ENCODE measurements around the gene TRIO. TPM values are rescaled to one million over a fixed set of nuclear protein-coding genes. Genes with fewer than 3 reads are reported as not detected.

Gene TRIO
- total RNA-seq, 4 donors from 2014 or later: 186 to 388 (median 285) TPM

DNA sequence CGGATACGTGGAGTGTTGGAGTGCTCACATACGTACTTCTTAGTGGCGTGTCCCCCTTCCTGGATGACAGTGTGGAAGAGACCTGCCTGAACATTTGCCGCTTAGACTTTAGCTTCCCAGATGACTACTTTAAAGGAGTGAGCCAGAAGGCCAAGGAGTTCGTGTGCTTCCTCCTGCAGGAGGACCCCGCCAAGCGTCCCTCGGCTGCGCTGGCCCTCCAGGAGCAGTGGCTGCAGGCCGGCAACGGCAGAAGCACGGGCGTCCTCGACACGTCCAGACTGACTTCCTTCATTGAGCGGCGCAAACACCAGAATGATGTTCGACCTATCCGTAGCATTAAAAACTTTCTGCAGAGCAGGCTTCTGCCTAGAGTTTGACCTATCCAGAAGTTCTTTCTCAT is 364.9 kb downstream of the TRIO start:
- Histone ChIP-seq H3K9me3 (no peaks in the 10 kb centered on the region), H3K27ac (no peak overlapping the region), H3K36me3 (peaks cover 0 to 14% (median 4%) of the 10 kb centered on the region in 4 donors), H3K4me3 (no peak overlapping the region), H3K27me3 (no peaks in the 10 kb centered on the region), H3K4me1 (no peaks in the 10 kb centered on the region)
- WGBS, 2 donors (ENCODE audit: low coverage in 1 of 2): 93% methylated on average over 20 of the region's 20 CpGs; no CpG with 5 or more reads in 1 of the 2 donors
- intact Hi-C loops (cut with DNase I; ENCODE audit: low total_unique reads): no loop called here
- in situ Hi-C loops (cut with MboI; ENCODE audit: low pct_ligation_motif_present in 1 of 4, low pct_unique_long_range_greater_than_20kb in 1 of 4, low sequenced_read_pairs in 3 of 4): no loop called here
- no peak for TF ChIP-seq POLR2A (IDR thresholded peaks at IDR 0.05)
- no peak for TF ChIP-seq EP300 (IDR thresholded peaks at IDR 0.05; ENCODE audit: low read depth)
- TF ChIP-seq POLR2AphosphoS5 (IDR thresholded peaks at IDR 0.05): no peak
- TF ChIP-seq, protein P1, sequence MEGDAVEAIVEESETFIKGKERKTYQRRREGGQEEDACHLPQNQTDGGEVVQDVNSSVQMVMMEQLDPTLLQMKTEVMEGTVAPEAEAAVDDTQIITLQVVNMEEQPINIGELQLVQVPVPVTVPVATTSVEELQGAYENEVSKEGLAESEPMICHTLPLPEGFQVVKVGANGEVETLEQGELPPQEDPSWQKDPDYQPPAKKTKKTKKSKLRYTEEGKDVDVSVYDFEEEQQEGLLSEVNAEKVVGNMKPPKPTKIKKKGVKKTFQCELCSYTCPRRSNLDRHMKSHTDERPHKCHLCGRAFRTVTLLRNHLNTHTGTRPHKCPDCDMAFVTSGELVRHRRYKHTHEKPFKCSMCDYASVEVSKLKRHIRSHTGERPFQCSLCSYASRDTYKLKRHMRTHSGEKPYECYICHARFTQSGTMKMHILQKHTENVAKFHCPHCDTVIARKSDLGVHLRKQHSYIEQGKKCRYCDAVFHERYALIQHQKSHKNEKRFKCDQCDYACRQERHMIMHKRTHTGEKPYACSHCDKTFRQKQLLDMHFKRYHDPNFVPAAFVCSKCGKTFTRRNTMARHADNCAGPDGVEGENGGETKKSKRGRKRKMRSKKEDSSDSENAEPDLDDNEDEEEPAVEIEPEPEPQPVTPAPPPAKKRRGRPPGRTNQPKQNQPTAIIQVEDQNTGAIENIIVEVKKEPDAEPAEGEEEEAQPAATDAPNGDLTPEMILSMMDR (IDR thresholded peaks at IDR 0.05): no peak
- DNase-seq: no peak

DNA sequence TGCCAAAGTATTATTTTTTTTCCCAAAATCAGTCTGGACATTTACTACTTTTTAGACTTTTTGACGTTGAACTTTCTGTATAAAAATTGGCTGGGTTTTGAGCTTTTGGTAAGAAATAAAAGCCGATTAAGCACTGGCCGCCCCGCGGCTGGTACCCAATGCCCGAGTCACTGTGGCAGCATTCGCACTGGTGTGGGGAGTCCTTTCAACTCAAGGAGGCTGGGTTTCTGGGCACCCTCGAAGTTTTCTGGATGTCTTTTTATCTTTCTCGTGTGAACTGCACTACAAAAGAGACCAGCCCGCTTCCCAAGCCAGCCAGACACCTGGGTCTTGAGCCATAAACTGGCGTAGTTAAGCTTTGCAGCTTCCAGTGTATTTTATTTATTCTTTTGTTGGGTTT is 366.4 kb downstream of the TRIO start:
- Histone ChIP-seq H3K4me1 (no peaks in the 10 kb centered on the region), H3K4me3 (no peak overlapping the region), H3K27ac (no peak overlapping the region), H3K27me3 (no peaks in the 10 kb centered on the region), H3K9me3 (no peaks in the 10 kb centered on the region), H3K36me3 (peaks cover 0 to 6% (median 0%) of the 10 kb centered on the region in 4 donors)
- intact Hi-C loops (cut with DNase I; ENCODE audit: low total_unique reads): no loop called here
- no peak for DNase-seq
- in situ Hi-C loops (cut with MboI; ENCODE audit: low pct_ligation_motif_present in 1 of 4, low pct_unique_long_range_greater_than_20kb in 1 of 4, low sequenced_read_pairs in 3 of 4): no loop called here
- 62 to 68% methylated on average over 9 to 11 of the region's 11 CpGs for WGBS, 2 donors (ENCODE audit: low coverage in 1 of 2)
- TF ChIP-seq, protein P1 (IDR thresholded peaks at IDR 0.05): no peak
- TF ChIP-seq POLR2A (IDR thresholded peaks at IDR 0.05): no peak
- TF ChIP-seq POLR2AphosphoS5 (IDR thresholded peaks at IDR 0.05): no peak
- TF ChIP-seq EP300 (IDR thresholded peaks at IDR 0.05; ENCODE audit: low read depth): no peak

DNA sequence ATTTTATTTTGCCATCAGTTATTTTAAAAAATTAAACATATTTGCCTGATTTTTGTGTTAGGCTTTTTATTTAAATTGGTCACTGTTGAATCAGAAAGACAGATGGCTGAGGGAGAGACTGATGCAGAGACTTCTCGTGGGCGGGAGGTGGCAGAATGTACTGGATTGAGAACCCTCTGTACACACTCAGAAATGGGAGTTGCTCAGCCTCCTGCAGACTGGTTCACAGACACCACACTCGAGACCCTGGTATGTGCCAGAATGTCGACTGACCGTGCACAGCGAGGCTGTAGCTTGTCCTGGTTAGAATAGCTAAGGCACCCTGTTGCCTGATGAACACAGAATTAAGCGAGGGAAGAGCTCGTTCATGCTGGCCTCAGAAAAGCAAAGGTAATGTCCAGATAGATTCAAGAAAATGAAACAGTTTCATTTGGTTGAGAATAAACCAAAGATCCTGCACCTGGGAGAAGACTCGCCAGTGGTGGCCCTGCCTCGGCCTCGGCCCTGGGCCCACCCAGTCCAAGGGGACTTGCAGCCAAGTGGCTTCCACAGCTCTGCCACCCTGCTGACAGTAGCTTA is 367.1 kb downstream of the TRIO start:
- Histone ChIP-seq H3K9me3 (no peaks in the 10 kb centered on the region), H3K36me3 (peaks cover 0 to 6% (median 0%) of the 10 kb centered on the region in 4 donors), H3K4me3 (no peak overlapping the region), H3K27ac (no peak overlapping the region), H3K27me3 (no peaks in the 10 kb centered on the region), H3K4me1 (no peaks in the 10 kb centered on the region)
- DNase-seq: no peak
- in situ Hi-C loops (cut with MboI; ENCODE audit: low pct_ligation_motif_present in 1 of 4, low pct_unique_long_range_greater_than_20kb in 1 of 4, low sequenced_read_pairs in 3 of 4): no loop called here
- TF ChIP-seq POLR2A (IDR thresholded peaks at IDR 0.05): no peak
- intact Hi-C loops (cut with DNase I; ENCODE audit: low total_unique reads): no loop called here
- 80 to 87% methylated on average over 6 to 11 of the region's 11 CpGs for WGBS, 2 donors (ENCODE audit: low coverage in 1 of 2)

DNA sequence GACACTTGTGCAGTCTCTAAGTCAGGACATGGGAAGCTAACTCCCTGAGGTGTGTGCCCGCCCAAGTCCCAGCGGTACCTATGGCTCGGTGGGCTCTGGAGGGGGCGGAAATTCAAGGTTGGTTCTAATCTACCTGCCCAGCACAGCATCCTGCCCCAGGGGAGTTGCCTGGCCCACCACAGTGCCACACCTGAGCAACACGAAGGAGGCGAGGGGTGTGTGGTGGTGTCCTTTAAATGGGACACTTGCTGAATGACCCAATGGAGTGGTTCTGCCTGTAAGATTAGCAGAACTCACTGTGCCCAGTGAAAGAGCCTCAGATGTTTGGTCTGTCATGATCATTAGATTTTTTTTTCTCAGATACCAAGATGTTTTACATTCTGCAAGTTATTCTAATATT is 367.7 kb downstream of the TRIO start:
- in situ Hi-C loops (cut with MboI; ENCODE audit: low pct_ligation_motif_present in 1 of 4, low pct_unique_long_range_greater_than_20kb in 1 of 4, low sequenced_read_pairs in 3 of 4) (no loop called here), intact Hi-C loops (cut with DNase I; ENCODE audit: low total_unique reads) (no loop called here)
- no peak for TF ChIP-seq EP300 (IDR thresholded peaks at IDR 0.05; ENCODE audit: low read depth)
- TF ChIP-seq, protein P1 (IDR thresholded peaks at IDR 0.05): no peak
- TF ChIP-seq POLR2AphosphoS5 (IDR thresholded peaks at IDR 0.05): no peak
- TF ChIP-seq POLR2A (IDR thresholded peaks at IDR 0.05): no peak
- no peak for DNase-seq
- H3K4me1 ChIP-seq: no peaks in the 10 kb centered on the region
- peaks cover 0 to 6% (median 0%) of the 10 kb centered on the region in 4 donors for H3K36me3 ChIP-seq
- H3K9me3 ChIP-seq: no peaks in the 10 kb centered on the region
- H3K4me3 ChIP-seq: no peak overlapping the region
- H3K27me3 ChIP-seq: no peaks in the 10 kb centered on the region
- H3K27ac ChIP-seq: no peak overlapping the region
- 87% methylated on average over 6 of the region's 6 CpGs; no CpG with 5 or more reads in 1 of the 2 donors for WGBS, 2 donors (ENCODE audit: low coverage in 1 of 2)

DNA sequence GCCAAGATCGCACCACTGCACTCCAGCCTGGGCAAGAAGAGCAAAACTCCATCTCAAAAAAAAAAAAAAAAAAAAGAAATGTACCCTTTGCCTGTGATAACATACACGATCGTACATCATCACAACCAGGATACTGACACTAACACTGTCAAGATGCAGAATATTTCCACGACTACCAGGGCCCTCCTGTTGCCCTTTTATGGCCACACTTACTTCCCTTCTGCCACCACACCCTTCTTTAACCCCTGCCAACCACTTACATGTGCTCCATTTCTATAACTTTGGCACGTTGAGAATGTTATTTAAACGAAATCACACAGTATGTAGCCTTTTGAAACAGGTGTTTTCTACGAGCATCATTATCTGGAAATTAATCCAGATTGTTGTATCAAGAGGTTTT is 369.4 kb downstream of the TRIO start:
- 31 to 55% methylated on average over 6 to 7 of the region's 7 CpGs for WGBS, 2 donors (ENCODE audit: low coverage in 1 of 2)
- DNase-seq: no peak
- TF ChIP-seq POLR2AphosphoS5 (IDR thresholded peaks at IDR 0.05) (no peak), POLR2A (IDR thresholded peaks at IDR 0.05) (no peak), EP300 (IDR thresholded peaks at IDR 0.05; ENCODE audit: low read depth) (no peak)
- TF ChIP-seq, protein P1 (IDR thresholded peaks at IDR 0.05): no peak
- H3K4me1 ChIP-seq: no peaks in the 10 kb centered on the region
- no peak overlapping the region for H3K4me3 ChIP-seq
- H3K9me3 ChIP-seq: no peaks in the 10 kb centered on the region
- intact Hi-C loops (cut with DNase I; ENCODE audit: low total_unique reads): no loop called here
- H3K27ac ChIP-seq: no peak overlapping the region
- no peaks in the 10 kb centered on the region for H3K27me3 ChIP-seq
- peaks cover 0 to 6% (median 0%) of the 10 kb centered on the region in 4 donors for H3K36me3 ChIP-seq
- in situ Hi-C loops (cut with MboI; ENCODE audit: low pct_ligation_motif_present in 1 of 4, low pct_unique_long_range_greater_than_20kb in 1 of 4, low sequenced_read_pairs in 3 of 4): no loop called here

Data from transverse colon (tissue), 4 donors.